IPS-18c (cell line): ENCODE data around the gene CENPW.

Experiments
- H3K4me3 ChIP-seq: 2 replicates; pipeline ENCODE4 v1.7.0; 2013; ENCODE audit warnings: low read depth, mild to moderate bottlenecking, low read length, moderate library complexity; ENCODE audit not compliant: insufficient read depth
- H3K9me3 ChIP-seq: one replicate; pipeline ENCODE4 v1.6.1; 2013; ENCODE audit warnings: mild to moderate bottlenecking, low read length, moderate library complexity; ENCODE audit not compliant: control insufficient read depth, insufficient read depth

The CENPW gene

DNA sequence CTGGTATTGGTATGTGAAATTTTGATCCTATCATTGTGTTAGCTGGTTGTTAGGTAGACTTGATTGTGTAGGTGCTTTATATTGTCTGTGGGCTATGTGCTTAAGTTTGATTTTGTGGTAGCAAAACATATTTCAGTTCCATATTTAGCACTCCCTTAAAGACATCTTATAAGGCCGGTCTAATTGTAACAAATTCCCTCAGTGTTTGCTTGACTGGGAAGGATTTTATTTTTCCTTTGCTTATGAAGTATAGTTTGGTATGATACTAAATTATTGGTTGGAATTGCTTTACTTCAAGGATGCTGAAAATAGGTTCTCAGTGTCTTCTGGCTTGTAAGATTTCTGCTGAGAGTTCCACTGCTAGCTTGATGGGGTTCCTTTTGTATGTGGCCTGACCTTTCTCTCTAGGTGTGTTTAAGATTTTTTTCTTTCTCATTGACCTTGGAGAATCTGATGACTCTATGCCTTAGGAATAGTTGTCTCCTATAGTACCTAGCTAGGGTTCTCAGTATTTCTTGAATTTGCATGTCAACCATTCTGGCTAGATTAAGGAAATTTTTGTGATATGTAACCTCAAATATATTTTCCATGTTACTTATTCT, 20.1 kb downstream of the CENPW start:
- peaks cover 2% of the 10 kb centered on the region for H3K9me3 ChIP-seq
- H3K4me3 ChIP-seq, result no peak overlapping the region

DNA sequence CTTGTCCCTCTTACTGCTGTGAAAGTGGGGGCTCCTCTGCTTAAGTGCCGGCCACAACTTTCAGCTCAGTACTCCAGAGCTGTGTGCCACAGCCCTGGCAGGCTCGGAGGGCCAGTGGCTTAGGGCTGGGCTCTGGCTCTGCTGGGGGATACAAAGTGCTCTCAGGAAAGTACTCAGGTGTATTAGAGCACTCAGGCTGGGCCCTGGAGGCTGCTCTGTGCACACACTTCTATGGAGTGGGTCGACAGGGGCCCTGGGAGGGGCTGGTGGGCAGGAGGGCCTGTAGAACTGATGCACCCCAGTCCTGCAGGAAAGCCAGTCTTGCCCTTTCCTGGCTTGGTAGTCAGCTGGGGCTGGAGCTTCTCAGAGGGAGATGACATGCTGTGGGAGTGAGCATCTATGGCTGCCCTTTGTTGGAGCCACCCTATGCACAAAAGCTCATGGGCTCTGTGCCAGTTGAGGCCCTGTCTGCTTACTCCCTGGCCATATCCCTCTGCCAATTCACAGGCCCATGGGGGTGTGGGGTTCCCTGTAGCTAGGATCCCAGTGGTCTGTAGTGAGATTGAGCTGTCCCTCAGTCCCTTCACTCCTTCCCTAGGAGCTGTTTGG, 22.0 kb downstream of the CENPW start:
- Histone ChIP-seq H3K4me3 (no peak overlapping the region), H3K9me3 (peaks cover 2% of the 10 kb centered on the region)

DNA sequence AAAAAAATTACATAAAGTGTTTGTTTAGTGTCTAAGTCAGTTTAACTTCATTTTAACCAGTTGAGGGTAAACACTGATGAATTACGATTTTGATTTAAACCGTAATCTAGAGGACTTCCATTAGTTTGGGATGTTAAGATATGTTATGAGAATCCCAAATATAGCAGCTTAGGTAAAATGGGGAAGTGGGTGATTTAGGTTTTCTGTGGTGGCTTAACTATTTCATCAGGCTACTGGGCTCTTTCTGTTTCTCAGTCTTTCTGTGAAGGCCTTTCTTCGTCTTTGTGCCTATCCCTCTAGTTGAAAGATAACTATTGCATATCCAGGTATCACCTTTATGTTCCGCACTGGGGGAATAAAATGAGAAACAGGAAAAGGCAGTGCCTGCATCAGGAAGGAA, 27.9 kb downstream of the CENPW start:
- H3K4me3 ChIP-seq, result no peak overlapping the region
- H3K9me3 ChIP-seq, result no peaks in the 10 kb centered on the region

DNA sequence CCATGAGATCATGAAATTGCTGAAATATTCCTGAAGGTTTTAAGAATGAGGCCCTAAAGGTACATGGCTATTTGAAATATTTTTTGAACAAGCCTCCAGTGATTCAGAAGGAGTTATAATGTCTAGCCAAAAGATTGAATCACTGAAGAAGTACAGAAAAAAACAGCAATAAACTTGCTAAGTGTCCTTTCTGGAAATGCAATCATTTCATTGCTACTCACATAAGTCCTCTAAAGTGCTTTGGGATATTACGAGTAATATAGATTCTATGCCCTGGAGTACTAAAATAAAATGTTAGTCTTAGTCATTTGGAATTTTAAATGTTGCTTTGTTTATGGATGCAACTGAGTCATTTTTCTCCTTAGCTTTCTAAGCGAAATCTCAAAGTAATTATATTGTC, 32.7 kb downstream of the CENPW start:
- no peak overlapping the region for H3K4me3 ChIP-seq
- H3K9me3 ChIP-seq, result no peaks in the 10 kb centered on the region

DNA sequence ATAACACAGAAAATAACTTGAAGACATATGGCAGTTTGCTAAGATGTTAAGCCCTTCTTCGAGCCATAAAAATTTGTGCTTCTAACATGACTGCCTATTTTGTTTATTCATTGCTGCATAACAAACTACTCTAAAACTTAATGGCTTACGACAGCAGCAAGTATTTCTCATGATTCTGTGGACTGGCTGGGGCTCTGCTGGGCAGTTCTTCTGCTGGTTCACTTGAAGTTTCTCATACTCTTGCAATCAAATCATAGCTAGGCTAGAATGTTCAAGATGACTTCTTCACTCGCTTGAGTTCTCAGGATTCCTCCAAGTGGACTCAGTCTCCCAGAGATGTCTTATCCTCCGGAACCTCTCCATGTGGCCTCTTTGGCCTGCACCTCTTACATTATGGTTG, 33.4 kb downstream of the CENPW start:
- no peaks in the 10 kb centered on the region for H3K9me3 ChIP-seq
- H3K4me3 ChIP-seq, result no peak overlapping the region

DNA sequence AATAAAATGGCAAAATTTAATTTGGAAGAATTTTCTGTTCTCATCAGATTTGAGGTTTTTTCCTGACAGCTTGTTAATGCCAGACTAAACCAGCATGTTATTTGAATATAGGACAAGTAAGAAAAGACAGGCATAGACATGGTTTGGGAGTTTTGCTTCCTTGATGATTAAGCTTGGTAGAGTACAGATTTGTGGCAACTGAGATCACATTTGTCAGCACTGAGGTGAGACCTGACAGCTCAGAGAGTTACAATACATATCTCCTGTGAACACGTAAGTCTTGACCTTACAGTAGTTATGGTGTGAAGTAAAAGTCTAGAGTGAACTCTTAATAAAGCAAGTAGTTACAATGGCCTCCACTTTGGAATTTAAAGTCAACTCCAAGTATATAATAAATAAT, 34.5 kb downstream of the CENPW start:
- no peak overlapping the region for H3K4me3 ChIP-seq
- H3K9me3 ChIP-seq, result no peaks in the 10 kb centered on the region

DNA sequence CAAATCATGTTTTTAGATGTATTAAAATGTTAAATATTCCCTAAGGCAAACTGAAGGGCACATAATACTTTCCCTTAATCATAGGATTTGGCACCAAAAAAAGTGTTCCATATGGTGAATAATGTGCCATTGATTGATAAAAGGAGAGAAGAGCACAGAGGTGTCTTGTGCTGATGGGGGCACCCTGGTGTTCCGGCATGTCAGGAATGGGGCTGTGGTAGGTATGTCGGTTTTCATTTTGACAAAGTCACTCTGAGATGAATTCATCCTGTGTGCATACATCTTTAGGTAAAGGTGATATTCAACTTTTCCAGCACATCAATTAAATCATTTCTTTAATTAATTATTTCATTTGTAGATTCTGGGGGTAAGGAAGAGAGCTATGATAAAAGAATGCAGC, 36.8 kb downstream of the CENPW start:
- no peaks in the 10 kb centered on the region for H3K9me3 ChIP-seq

DNA sequence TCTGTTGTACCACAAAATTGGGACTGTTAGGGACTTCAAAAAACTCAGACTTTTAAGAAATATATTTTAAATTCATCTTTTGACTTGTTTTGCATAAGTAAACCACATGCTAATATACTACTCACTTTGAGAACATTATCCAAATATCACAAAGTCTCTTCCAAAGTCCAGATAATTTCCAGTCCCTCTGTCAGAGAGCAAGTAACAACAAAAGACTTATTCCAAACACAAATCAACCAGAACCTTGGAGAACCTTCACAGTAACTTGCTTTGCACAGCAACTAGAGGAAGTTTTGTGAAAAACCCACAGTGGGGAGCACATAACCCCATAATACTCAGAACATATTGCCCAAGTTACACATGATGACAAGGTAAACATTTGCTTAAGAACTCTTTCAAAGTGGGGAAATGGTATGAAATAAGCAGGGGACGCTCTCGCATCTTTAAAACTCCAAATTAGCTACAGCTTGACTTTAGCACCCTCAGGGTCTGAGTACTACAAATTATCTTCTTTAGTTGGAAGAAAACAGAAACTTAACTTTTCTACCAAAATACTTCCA, 37.8 kb downstream of the CENPW start:
- Histone ChIP-seq H3K4me3 (no peak overlapping the region), H3K9me3 (no peaks in the 10 kb centered on the region)

More for the DNA sequence above, 36.8 kb downstream of the CENPW start:
- no peak overlapping the region for H3K4me3 ChIP-seq

DNA sequence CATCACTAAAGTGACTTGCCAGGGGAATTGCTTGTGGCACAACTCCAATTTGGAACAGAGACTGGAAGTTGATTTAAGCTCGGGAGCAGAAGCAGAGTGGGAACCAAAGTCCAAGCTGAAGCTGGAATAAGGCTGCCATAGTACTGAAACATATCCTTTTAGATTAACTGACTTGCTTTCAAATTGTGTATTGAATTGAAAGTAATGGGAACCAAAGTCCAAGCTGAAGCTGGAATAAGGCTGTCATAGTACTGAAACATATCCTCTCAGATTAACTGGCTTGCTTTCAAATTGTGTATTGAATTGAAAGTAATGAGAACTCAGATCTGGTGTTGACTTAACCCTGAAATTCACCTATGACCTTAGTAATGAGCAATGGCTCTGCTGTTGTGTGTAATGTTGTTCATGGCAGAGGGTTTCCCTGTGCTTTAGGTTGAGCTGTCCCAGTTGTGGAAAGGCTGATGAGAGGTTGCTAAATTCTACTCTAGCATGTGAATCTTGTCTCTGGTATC, 40.2 kb downstream of the CENPW start:
- no peaks in the 10 kb centered on the region for H3K9me3 ChIP-seq
- no peak overlapping the region for H3K4me3 ChIP-seq

DNA sequence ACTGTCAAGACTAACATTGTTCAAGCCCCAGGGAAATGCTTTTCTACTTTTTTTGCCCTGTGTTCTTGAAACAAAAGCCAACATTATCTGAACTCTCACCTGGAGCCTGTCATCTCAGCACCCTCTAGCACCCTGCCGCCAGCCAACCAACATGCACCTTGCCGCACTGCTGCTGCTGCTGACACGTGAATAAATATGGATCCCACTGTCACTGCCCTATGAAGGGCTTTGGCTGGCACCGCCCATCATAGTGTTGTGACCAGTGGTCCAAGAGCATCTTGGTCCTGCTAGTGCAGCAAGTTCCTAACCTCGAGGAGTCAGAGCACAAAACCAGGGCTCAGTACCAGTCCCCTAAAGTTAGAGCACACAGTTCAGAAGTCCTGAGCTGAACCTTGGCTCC, 41.6 kb downstream of the CENPW start:
- Histone ChIP-seq H3K4me3 (no peak overlapping the region), H3K9me3 (no peaks in the 10 kb centered on the region)

DNA sequence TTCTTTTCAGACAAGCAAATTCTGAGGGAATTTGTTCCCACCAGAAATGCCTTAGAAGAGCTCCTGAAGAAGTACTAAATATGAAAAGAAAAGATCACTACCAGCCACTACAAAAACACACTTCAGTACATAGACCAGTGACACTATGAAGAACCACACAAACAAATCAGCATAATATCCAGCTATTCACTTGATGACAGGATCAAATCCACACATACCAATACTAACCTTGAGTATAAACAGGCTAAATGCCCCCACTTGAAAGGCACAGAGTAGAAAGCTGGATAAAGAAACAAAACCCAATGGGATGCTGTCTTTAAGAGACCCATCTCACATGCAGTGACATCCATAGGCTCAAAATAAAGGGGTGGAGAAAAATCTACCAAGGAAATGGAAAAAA, 43.3 kb downstream of the CENPW start:
- H3K9me3 ChIP-seq, result no peaks in the 10 kb centered on the region
- H3K4me3 ChIP-seq, result no peak overlapping the region

DNA sequence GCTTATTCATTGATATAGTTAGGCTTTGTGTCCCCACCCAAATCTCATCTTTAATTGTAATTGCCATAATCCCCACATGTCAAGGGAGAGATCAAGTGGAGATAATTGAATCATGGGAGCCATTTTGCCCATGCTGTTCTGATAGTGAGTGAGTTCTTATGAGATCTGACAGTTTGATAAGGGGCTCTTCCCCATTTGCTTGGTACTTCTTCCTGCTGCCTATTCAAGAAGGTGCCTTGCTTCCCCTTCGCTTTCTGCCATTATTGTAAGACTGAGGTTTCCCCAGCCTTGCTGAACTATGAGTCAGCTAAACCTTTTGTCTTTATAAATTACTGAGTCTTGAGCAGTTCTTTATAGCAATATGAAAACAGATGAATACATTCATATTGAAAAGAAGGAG, 45.6 kb downstream of the CENPW start:
- no peak overlapping the region for H3K4me3 ChIP-seq
- no peaks in the 10 kb centered on the region for H3K9me3 ChIP-seq

DNA sequence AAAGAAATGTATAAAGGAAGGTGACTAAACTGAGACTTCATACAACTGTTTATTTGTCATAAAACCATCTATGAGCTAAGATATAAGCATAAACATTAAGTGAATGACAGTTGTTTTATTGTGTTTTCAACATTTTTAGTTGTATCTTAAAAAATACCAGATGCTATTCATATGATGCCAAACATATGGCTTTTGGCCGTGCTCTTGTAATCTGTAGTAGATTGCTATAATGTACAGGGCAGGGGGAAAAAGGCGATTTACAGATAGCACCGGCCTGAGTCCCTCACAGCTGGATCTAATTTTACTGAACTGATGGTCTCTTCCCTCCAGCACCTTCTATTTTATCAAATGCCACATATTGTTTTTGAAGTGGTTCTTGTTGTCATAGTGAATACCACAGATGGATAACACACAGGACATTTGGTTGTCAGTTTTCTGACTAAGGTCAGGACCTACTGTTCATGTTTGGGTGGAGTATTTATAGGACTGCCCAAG, 48.2 kb downstream of the CENPW start:
- no peaks in the 10 kb centered on the region for H3K9me3 ChIP-seq
- H3K4me3 ChIP-seq, result no peak overlapping the region

DNA sequence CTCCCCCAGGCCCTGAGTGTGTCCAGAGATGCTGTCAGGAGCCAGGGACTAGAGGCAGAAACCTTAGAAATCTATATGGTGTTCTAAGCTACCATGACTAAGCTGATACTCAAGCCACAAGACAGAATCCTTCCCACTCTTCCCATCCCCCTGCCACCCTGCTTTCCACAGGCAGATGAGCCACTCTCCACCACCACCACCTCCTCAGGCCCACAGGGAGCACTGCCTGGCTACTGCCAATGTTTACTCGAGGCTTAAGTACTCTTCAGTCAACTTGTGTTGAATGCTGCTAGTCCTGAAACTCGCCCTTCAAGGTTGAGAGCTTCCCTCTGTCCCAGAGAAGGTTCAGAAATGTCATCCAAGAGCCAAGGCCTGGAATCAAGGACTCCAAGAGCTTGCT, 56.2 kb downstream of the CENPW start:
- Histone ChIP-seq H3K9me3 (no peaks in the 10 kb centered on the region), H3K4me3 (no peak overlapping the region)
